GM21786 (cell line): ENCODE data around the gene LPIN3.

ENCODE experiments used
- ATAC-seq: cut with Tn5 transposase; IDR thresholded peaks from one replicate; pipeline ENCODE4 v1.9.1; 2021; ENCODE audit not compliant: unreplicated experiment

The LPIN3 gene

DNA sequence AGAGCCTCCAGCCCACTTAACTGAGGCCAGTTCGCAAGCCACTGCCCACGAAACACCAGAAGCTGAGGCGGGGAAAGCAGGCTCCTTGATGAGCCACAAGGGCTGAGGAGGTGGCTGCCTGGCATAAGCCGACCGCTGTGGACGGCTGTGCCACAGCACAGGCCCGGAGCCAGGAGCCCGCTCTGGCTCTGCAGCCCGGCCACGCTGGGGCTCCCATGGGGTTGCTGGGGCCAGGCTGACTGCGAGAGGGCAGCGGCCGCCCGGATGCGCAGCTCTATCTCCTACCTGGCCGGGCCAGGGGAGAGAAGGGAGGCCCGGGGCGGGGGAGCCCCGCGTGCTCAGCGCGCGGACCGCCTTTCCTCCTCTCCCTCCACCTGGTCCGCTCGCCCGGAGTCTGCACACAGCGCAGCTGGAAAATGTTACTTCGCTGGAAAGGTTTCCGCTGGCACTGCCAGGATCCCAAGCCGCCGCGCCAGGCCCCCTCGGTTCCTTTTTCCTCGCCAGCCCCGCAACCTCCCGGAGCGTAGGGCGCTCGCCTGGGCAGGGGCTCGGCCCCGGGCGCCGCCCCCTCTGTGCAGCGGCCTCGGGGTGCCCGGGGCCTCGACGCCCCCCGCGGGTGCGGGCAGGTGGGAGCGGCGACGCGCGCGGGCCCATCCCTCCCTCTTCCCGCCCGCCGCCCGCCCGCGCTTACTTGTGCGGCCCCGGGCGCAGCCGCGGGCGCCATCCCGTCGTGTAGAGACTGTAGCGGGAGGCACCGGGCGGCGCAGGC is 25.3 kb downstream of the LPIN3 start:
- no peak for ATAC-seq

DNA sequence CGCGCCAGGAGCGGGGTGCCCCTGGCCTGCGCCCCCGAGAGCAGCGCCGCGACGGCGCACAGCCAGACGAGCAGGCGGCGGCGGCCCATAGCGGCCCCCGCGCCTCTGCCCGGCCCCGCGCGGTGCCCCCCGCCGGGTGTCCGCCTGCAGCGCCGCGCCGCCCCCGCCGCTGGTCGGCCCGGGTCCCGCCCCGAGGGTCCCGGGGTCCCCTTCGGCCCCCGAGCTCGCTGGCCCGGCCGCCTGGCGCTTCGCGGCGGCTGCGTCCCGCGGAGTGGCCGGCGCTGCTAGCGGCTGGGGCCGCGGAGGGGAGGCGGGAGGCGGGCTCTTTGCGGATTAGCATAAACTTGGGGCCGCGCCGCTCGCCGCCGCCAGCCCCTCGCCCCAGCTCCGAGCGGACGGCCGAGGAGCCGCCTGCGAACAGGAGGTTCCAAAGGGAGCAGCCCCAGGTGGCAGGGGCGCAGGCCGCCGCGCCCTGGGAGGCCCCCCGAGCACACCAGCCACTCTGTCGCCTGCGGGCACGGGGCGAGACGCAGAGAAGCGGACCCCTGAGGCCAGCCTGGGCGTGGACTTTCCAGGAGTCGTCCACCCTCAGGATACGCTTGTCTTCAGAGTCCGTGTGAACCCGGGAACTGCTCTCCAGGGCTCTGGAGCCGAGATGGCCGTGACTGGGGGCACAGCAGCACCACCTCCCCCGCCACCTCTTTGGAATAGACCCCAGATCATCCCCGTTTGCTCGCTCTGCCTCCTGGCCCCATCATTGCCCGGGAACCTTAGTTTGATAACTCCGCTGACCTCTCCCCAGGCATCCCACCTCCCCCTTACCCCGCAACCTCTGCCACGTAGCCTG is 26.1 kb downstream of the LPIN3 start, which contains the start of gene EMILIN3:
Gene EMILIN3 (minus strand): TSS at position 273 of the 847 bp plus-strand sequence. CDS start 184 bp downstream, at position 89.
- no peak for ATAC-seq

DNA sequence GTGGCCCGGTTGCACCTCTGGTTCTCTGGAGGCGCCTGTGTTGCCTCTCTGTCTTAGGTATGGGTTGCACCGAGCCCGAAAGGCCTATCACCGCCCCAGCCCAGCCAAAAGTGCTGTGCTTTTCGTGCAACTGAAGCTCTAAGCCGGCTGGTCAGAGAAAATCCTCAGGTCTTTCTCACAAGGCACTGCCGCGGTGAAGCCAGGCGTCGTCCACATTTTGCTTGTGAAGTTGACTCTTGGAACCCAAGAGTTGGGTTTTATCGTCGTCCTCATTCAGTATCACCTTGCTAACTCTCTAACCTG is 26.7 kb downstream of the LPIN3 start:
- no peak for ATAC-seq

DNA sequence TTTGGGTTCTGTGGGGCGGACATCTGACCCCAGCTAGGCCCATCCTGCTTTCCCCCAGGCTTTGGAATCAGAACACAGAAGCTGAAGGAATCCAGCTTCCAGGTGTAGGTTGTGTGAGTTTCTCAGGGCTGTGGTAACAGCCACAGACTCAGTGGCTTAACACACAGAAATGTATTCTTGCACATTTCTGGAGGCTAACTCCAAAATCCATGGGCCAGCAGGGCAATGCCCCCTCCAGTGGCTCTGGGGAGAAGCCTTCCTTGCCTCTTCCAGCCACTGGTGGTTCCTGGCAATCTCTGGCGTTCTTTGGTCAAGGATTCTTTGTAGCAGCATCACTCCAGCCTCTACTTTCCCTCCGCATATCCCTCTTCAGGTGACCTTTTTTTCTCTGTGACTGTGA is 27.3 kb downstream of the LPIN3 start:
- no peak for ATAC-seq

DNA sequence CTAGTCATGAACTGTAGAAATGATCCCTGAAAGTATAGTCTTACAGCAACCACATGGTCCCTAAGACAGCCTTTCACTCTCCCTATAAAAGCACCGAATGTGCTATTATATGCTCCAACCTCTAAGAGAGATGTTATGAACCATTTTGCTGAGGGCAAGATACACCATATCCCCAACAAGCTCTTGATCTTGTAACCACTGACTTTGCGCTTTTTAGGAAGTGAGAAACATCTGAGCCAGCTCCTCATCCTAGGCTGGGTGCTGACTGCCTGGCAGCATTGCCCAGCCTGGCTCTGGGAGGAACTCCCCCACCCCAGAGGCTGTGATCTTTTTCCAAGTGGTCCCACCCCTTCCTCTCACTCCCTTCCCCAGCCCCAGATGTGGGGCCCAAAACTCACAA is 29.1 kb downstream of the LPIN3 start:
- no peak for ATAC-seq

DNA sequence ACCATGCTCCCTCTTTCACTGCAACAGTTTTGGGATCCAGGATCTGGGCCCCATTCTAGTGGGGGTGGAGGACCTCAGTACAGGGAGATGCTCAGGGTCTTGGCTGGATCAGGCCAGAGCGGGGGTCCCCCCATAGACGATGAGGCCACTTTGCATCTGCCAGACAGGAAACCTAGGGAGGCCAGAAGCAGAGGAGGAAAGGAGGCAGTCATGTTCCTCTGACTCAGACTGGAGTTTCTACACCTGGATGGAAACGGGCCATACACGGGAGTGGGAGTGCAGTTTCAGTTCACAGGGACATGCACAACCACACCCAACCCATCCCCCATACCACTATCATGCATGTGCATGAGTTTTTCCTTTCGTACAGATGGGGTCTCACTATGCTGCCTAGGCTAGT is 29.6 kb downstream of the LPIN3 start:
- no peak for ATAC-seq

DNA sequence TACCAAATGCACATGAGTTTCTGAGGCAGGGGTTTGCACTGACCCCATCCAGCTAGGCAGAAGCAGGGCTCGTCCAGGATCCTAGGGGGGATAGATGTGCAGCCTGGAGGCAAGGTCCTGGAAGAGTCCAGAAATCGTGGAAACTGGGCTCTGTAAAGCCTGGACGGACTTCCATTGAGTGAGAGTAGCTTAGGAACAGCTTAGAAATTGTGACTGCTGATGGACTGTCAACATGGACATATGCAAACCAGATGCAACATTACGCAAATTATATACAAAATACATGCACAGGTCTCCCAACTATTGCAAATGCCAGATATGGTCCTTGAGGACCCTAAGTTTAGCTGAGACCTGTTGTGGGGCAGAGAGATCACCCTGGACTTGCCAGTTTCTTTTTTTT is 30.8 kb downstream of the LPIN3 start:
- no peak for ATAC-seq

DNA sequence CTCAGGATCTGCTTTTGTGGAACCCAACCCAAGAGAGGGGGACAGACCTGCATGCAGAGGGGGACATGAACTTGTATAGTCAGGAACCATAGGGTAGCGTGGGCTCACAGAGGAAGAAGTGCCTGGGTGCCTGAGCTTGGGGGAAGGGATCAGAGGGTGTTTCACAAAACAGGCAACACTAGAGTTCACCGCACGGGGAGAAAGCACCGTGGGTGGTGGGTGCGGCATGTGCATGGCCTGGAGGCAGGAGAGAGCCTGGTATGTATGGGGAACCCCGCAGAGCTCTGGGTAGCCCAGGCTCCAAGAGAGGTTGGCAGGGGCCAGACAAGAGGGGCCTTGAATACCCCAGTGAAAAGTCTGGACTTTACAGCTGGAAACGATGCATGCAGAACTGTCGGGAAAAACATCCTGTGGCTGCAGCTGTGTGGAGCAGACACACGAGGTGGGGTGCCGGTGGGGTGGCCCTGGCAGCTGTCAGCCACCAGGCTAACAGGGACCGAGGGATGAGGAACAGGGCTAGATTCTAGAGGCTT is 32.7 kb downstream of the LPIN3 start:
- ATAC-seq: no peak

DNA sequence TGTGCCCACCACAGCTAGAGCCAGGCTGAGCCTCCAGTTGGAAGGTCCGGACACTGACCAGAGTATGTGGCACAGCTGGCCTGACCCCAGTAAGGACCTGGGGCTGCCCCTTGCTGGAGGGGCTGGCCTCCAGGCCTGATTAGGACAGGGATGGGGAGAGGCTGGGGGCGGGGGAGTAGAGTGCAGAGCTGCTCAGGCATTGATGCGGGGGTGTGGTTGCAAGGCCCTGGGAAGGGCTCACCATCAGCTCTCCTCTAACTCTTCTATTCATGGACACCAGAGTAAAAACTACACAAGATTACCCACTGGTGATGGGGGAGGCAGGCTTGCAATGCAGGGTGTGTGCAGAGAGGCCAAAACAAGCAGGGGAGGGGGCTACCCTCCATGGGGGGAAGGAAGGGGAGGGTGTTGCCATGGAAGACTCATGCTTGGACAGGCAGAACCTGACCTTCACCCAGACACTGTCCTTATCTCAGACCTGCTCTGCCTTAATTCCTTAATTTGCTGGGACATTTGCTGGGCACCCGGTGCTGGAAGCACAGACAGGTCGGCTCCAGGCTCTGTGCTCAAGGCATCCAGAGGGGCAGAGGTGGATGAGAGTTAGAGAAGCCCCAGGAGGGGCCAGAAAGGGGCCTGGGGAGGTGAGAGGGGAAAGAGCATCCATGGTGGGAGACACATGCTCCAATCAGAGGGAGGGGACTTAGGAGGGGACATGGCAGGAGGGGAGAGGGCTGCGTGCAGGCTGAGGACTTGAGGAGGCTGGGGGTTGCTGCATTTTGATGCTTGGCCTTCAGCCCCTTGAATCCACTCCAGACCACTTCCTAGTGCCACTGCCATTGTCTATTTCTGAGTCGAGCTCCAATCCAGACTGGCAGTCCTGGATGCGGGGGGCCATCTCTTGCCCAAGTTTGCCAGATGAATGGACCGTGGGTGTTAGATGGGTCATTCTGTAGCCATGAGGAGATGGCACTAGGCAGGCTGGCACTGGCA is 33.6 kb downstream of the LPIN3 start:
- no peak for ATAC-seq

DNA sequence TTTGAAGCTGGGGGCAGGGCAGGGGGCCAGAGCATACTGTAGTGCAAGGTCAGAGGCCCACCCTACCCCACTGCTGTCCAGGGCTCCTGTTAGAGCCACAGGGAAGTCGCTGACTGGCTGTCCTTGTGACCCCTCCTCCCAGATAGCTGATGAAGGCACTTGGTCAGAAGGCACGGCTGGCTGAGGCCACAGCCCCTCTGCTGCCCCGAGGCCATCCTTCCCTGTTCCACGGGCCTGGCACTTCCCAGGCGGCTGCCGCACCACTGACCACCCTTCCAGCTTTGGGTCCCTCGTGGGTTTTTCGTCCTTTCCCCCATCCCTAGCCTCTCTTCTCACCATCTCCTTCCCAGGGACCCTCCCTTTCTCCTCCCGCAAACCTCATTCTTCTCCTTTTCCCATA is 35.2 kb downstream of the LPIN3 start:
- no peak for ATAC-seq

DNA sequence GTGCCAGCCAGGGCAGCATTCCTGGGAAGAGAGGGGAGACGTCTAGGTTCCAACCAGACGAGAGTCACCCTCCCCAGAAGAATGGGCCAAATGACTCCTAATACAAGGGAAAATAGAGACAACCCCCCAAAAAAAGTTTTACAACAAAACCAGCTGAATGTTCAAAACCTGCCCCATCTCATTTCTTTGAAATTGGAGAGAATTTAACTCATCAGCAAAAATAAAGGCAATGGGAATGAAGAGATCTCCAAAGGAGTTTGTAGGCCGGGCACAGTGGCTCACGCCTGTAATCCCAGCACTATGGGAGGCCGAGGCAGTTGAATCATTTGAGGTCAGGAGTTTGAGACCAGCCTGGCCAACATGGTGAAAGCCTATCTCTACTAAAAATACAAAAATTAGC is 35.7 kb downstream of the LPIN3 start:
- ATAC-seq: no peak

DNA sequence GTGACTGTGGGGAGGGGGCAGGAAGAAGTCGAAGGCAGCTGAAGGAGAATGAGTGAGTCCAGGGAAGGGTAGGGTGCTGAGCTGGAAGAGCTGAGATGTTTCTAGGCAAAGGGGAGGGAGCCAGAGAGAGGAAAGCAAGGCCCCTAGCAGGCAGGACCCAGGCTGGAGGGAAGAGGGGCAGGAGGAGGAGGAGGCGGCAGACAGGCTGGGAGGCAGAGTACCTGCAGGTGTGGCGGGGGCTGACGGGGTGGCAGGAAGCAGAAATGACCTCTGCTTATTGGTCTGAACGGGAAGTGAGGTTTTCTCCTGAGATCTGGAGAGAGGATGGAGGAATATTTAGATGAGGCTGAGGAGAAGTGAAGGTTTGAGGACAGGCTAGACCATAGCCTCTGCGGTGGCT is 36.7 kb downstream of the LPIN3 start:
- ATAC-seq: no peak

DNA sequence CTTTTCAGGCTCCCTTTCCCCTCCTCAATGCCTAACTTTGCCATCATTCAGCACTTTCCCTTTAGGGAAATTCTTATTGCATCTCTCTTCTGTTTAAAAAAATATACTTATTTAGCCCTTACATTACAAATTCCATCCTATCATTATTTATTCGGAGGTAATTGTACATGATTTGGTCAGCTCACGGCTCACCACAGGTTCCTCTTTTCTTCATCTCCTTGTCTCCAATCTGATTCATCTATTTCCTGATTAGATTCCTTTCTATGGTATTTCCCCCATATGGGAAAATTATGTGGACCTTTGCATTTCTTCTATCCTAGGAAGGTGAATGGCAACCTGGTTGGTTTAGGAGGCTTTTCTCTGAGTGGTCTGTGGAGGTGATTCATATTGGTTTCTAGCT is 38.9 kb downstream of the LPIN3 start:
- ATAC-seq: no peak

DNA sequence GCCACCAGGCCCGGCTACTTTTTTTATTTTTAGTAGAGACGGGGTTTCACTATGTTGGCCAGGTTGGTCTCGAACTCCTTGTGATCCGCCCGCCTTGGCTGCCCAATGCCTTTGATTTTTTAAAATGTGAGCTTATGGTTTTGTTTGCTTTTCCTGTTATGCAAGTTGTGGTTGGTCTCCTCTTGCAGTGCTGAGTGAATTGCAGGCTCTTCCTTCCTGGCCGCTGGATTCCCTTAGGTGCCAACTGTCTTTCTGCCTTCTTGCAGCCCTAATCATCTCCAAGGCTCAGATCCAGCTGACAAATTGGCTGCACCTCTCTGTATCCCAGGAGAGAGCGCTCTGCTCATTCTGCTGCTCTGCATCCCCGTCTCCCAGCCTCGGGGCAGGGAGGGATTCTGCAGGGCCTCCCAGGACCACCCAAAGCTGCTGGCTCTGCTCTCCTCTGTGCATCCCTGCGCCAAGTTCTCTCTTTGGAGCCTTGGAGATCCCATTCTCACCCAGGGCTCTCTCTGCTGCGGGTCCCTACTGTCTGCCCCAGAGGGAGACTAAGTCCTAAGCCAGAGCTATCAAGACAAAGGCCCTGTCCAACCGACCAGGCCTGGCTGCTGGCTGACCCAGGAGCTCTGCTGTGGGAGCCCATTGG is 40.1 kb downstream of the LPIN3 start:
- ATAC-seq: no peak

DNA sequence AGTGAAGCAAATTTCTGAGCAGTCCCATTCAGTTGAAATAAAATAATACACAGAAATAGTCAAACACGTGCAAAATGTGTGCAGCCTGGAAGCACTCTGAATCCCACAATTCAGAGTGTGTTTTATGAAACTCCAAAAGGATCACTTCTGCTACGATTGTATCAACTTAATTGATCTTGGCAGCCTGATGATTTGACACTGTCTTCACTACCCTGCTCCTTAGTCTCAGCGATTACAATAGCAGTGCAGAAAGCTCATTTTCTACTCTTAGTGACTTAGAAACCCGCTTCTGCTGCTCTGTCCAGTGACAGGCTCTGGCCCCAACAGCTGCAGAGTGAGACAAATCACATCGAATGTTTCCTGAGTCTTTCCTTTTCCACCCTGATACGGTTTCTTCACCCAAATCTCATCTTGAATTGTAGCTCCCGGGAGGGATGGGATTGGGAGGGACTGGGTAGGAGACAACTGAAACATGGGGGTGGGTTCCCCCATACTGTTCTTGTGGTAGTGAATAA is 42.2 kb downstream of the LPIN3 start:
- no peak for ATAC-seq

DNA sequence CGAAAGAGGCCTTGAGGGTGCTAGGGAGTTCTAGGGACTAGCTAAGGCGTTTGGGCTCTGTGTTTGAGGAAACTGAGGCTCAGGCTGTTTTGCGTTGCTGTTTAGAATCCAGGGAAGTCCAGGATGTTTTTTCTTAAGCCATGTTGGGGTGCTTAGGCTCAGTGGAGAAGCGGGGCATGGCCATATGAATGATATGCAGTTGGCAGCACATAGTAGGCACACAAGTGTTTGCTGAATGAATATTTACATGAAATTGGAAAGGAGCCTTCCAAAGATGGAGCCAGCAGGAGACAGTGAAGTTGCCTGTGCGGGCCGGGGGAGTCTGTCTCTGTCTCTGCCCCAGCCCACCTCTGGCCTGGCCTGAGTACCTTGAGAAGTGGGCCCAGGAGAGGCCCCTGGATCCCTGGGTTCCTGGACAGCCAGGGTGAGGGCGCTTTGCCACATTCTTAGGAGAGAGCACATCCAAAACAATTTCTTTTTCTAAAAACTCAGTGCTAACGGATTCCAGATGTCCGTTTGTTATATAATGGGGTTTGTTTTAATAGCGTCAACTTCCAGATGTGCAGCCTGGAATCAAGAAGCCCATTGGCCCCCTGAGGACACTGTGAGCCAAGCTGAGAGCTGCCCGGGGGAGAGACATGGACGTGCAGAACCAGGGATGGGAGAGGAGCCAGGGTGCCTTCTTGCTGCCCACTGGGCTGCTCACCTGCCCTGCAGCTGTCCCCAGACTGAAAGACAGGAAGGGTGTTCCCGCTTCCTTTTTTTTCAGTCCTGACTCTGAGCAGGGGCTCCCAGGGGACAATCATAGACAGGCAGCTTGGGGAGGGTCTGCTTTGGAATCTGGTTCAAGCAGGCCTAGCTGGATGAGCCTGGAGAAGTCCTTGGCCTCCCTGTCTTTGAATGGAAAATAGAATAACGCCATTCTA is 46.1 kb downstream of the LPIN3 start:
- ATAC-seq: no peak

DNA sequence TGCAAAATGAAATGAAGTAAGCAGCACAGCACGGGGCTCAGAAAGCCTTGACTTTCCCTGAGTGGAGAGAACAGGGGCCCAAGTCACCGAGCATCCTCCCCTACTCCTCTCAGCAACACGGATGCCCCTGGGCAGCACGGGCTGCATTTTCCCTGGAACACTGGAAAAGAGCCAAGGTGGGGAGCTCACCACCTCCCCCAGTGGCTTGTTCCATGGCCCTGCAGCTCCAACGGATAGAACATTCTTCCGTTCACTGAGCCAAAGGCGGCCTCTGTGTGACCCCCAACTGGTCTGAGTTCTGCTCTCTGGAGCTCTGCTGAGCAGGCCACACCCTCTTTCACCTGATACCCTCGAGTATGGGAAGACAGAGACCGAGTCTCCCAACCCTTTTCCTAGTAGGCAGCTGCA is 46.8 kb downstream of the LPIN3 start:
- ATAC-seq: no peak

DNA sequence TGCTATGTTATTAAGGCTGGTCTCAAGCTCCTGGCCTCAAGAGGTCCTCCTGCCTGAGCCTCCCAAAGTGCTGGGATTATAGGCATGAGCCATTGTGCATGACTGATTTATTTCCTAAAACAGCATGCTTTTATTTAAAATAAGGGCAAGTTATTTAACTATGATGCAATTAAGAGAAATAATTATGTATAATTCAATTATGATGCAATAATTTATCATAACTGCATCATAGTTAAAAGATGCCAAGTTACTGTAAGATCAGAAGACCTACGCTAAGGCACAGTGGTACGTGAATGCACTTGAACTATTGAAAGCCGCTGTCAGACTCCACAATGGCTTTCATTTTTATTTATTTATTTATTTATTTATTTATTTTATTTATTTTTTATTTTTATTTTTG is 50.3 kb downstream of the LPIN3 start:
- ATAC-seq: no peak

DNA sequence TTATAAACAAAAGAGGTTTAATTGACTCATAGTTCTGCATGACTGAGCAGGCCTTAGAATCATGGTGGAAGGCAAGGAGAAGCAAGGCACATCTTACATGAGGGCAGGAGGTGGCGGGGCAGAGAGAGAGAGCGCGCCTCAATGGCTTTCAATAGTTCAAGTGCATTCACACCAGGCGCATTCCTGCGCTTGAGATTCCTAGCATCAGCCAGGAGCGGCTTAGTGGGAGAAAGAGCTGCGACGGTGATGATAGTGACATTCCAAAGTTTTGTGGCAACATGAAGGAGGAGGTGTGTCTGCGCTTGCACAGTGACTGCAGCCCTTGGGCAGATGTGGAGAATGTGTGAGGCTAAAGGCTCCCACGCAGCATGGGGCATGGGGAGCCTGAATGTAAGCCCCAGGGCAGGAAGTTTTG is 51.0 kb downstream of the LPIN3 start:
- ATAC-seq: no peak
